Psoas muscle (tissue), 8 donors: ENCODE results near the gene RUNX3. TPM values are rescaled to one million over a fixed set of nuclear protein-coding genes. Genes with fewer than 3 reads are reported as not detected.

Experiments
- ATAC-seq, 4 donors: fragments of 200-7000 bp; cut with Tn5 transposase; one replicate each; pipeline ENCODE4 v1.9.1; 2020; ENCODE audit warnings: moderate library complexity in 3 of 4, mild to moderate bottlenecking in 2 of 4
- DNase-seq, 2 donors: peaks; one replicate each; pipeline ENCODE4 v3.0.0-alpha.2; 2020
- H3K27ac ChIP-seq: fragments of 200-600 bp; one replicate; pipeline ENCODE4 v1.8.0; 2022
- H3K27me3 ChIP-seq, 3 donors: fragments of 200-600 bp in 1 of 3; one replicate each; pipeline versions ENCODE4 v1.6.1 to v1.8.0; 2013 to 2022; ENCODE audit warnings: low read length in 2 of 3, mild to moderate bottlenecking in 2 of 3, moderate library complexity in 1 of 3; ENCODE audit not compliant: insufficient read depth in 3 of 3
- H3K36me3 ChIP-seq, 2 donors: fragments of 200-600 bp in 1 of 2; one replicate each; pipeline versions ENCODE4 v1.6.1 to v1.8.0; 2013 to 2022; ENCODE audit warnings: low read depth in 1 of 2, mild to moderate bottlenecking in 1 of 2, moderate library complexity in 1 of 2; ENCODE audit not compliant: insufficient read depth in 1 of 2
- H3K4me1 ChIP-seq: fragments of 200-600 bp; one replicate; pipeline ENCODE4 v1.8.0; 2022
- H3K4me3 ChIP-seq: fragments of 200-600 bp; one replicate; pipeline ENCODE4 v1.8.0; 2022; ENCODE audit warnings: mild to moderate bottlenecking
- H3K9me3 ChIP-seq: fragments of 200-600 bp; one replicate; pipeline ENCODE4 v1.8.0; 2022
- CTCF ChIP-seq: fragments of 200-600 bp; IDR thresholded peaks from one replicate; pipeline ENCODE4 v1.8.0; 2022; ENCODE audit warnings: antibody characterized with exemption
- WGBS, 3 donors: extraction: QIAGEN DNeasy Blood & Tissue Kit; methylation state at CpG; one replicate each; pipeline versions ENCODE4 v1.1.6 to v1.1.7; 2013; 5-methylcytosine and 5-hydroxymethylcytosine counted together
- intact Hi-C, 2 donors: fragments of 100-400 bp; cut with DNase I; formaldehyde crosslinking; loops; one replicate each; pipeline versions ENCODE4 v1.11.0 to v1.14.2; 2022
- polyA plus RNA-seq, 3 donors: library from polyadenylated mRNA; stranded (reverse); fragments of 200-250 nt; gene quantifications; one replicate each; pipeline ENCODE4 v1.2.3, GENCODE V29; 2013
- total RNA-seq, 4 donors: library from RNA; stranded (reverse); fragmentation: NEBNext Ultra II Directional in 2 of 4; extraction: Animal tissue kit (Norgen Biotek cat#: 25700) in 2 of 4; gene quantifications; one replicate each; pipeline versions ENCODE4 v1.2.1 to v1.2.4, GENCODE V29; 2021 to 2023
- donor health status: healthy with polysubstance abuse.
- donor health status: DM: no; HTN: no; CAD: no; lungs with moderate emphysema.
- donor health status: Bipolar disorder and iron deficiency.
- donor health status: healthy.
- donor health status: DM: yes; HTN: yes; CAD: no.
- donor health status: DM: no; HTN: no; CAD: no.
- donor health status: DM: no; HTN: no; CAD: no.
- donor health status: DM: yes; HTN: yes; CAD: no.

The RUNX3 gene
- total and polyA plus RNA-seq, 7 donors, result 0.16 to 0.59 (median 0.28) TPM

- TF ChIP-seq CTCF, result no peak
- H3K36me3 ChIP-seq, result no peaks in the 10 kb centered on the region
- peaks cover 0 to 36% (median 5%) of the 10 kb centered on the region in 3 donors for H3K27me3 ChIP-seq
- no peaks in the 10 kb centered on the region for H3K4me1 ChIP-seq
- intact Hi-C loops, result no loop called here
- H3K4me3 ChIP-seq, result no peak overlapping the region
- 89 to 90% (median 89%) methylated on average over 11 of the region's 11 CpGs for WGBS, 3 donors
- H3K27ac ChIP-seq, result no peak overlapping the region
- H3K9me3 ChIP-seq, result no peaks in the 10 kb centered on the region
- ATAC-seq, result no peak
- DNase-seq, result no peak
Observed at GRCh38 chr1:24871306-24871901, 58.7 kb downstream of the RUNX3 start.

GRCh38 chr1:24870551-24871195 is 59.4 kb downstream of the RUNX3 start:
- no peak for ATAC-seq
- no peak for TF ChIP-seq CTCF
- intact Hi-C loops, result no loop called here

GRCh38 chr1:24868016-24868875 is 61.8 kb downstream of the RUNX3 start:
- Histone ChIP-seq H3K9me3 (no peaks in the 10 kb centered on the region), H3K4me3 (no peak overlapping the region), H3K27me3 (peaks cover 0 to 33% (median 5%) of the 10 kb centered on the region in 3 donors), H3K4me1 (no peaks in the 10 kb centered on the region), H3K36me3 (no peaks in the 10 kb centered on the region), H3K27ac (no peak overlapping the region)
- no peak for TF ChIP-seq CTCF
- no peak for ATAC-seq
- intact Hi-C loops, result no loop called here
- DNase-seq, result no peak
- WGBS, 3 donors, result 75 to 77% (median 76%) methylated on average over 22 of the region's 22 CpGs

More at GRCh38 chr1:24870551-24871195, 59.4 kb downstream of the RUNX3 start:
- H3K4me3 ChIP-seq, result no peak overlapping the region
- no peaks in the 10 kb centered on the region for H3K4me1 ChIP-seq
- H3K27ac ChIP-seq, result no peak overlapping the region
- no peaks in the 10 kb centered on the region for H3K9me3 ChIP-seq
- no peaks in the 10 kb centered on the region for H3K36me3 ChIP-seq
- no peak for DNase-seq
- H3K27me3 ChIP-seq, result peaks cover 0 to 37% (median 5%) of the 10 kb centered on the region in 3 donors
- WGBS, 3 donors, result 60 to 65% (median 64%) methylated on average over 20 of the region's 20 CpGs

- Histone ChIP-seq H3K4me1 (no peaks in the 10 kb centered on the region), H3K27ac (no peak overlapping the region), H3K27me3 (peaks cover 0 to 33% (median 6%) of the 10 kb centered on the region in 3 donors), H3K4me3 (no peak overlapping the region), H3K36me3 (no peaks in the 10 kb centered on the region), H3K9me3 (no peaks in the 10 kb centered on the region)
- DNase-seq (no peak), ATAC-seq (no peak)
- intact Hi-C loops, result no loop called here
- TF ChIP-seq CTCF, result no peak
- 42 to 49% (median 48%) methylated on average over 18 of the region's 18 CpGs for WGBS, 3 donors
Observed at GRCh38 chr1:24867084-24867870, 62.8 kb downstream of the RUNX3 start.
